Endodermal cell (in vitro differentiated cells): Measurements from ENCODE around the gene DNAJA4. TPM values are rescaled to one million over a fixed set of nuclear protein-coding genes. Genes with fewer than 3 reads are reported as not detected.

Source experiments
- DNase-seq: peaks from one replicate; pipeline ENCODE4 v3.0.0-alpha.2; 2017
- H3K27ac ChIP-seq: 2 replicates; pipeline ENCODE4 v1.5.1; 2013; ENCODE audit warnings: mild to moderate bottlenecking, low read depth, low read length, moderate library complexity
- H3K27me3 ChIP-seq: 2 replicates; pipeline ENCODE4 v1.6.1; 2013; ENCODE audit warnings: mild to moderate bottlenecking, low read length, moderate library complexity; ENCODE audit not compliant: insufficient read depth, control insufficient read depth, poor library complexity, severe bottlenecking
- H3K36me3 ChIP-seq: 2 replicates; pipeline ENCODE4 v1.7.0; 2013; ENCODE audit warnings: mild to moderate bottlenecking, low read length, moderate library complexity; ENCODE audit not compliant: control insufficient read depth, insufficient read depth
- H3K4me1 ChIP-seq: one replicate; pipeline ENCODE4 v1.7.0; 2013; ENCODE audit warnings: low read length; ENCODE audit not compliant: control insufficient read depth, insufficient read depth
- H3K4me3 ChIP-seq: 2 replicates; pipeline ENCODE4 v1.5.1; 2013; ENCODE audit warnings: mild to moderate bottlenecking, low read length, moderate library complexity
- H3K9ac ChIP-seq: 2 replicates; pipeline ENCODE4 v1.6.1; 2013; ENCODE audit warnings: mild to moderate bottlenecking, low read length, moderate library complexity; ENCODE audit not compliant: poor library complexity, severe bottlenecking; ENCODE audit errors: extremely low read depth
- H3K9me3 ChIP-seq: 2 replicates; pipeline ENCODE4 v1.6.1; 2013; ENCODE audit warnings: mild to moderate bottlenecking, low read length, moderate library complexity; ENCODE audit not compliant: control insufficient read depth
- H3K27ac Mint-ChIP-seq: 2 replicates; pipeline ENCODE4 v1.8.0; 2020; ENCODE audit warnings: mixed read lengths
- H3K27me3 Mint-ChIP-seq: 2 replicates; pipeline ENCODE4 v1.8.0; 2021; ENCODE audit warnings: mild to moderate bottlenecking, mixed read lengths; ENCODE audit not compliant: insufficient read depth
- H3K36me3 Mint-ChIP-seq: 2 replicates; pipeline ENCODE4 v1.8.0; 2020; ENCODE audit warnings: low read depth, mixed read lengths
- H3K4me1 Mint-ChIP-seq: 2 replicates; pipeline ENCODE4 v1.8.0; 2020; ENCODE audit warnings: mixed read lengths
- H3K4me3 Mint-ChIP-seq: 2 replicates; pipeline ENCODE4 v1.8.0; 2020; ENCODE audit warnings: mild to moderate bottlenecking, moderate library complexity, mixed read lengths
- H3K9me3 Mint-ChIP-seq: 2 replicates; pipeline ENCODE4 v1.8.0; 2020; ENCODE audit warnings: mild to moderate bottlenecking, mixed read lengths
- WGBS, 2 experiments: methylation state at CpG; one replicate each; pipeline versions ENCODE4 v1.1.5 to v1.1.7; 2013; ENCODE audit warnings: missing lambda C conversion rate in 2 of 2, mixed read lengths in 1 of 2; ENCODE audit not compliant: insufficient coverage in 1 of 2, insufficient read length in 1 of 2; 5-methylcytosine and 5-hydroxymethylcytosine counted together
- total RNA-seq, 2 donors: library from RNA; stranded (reverse); fragmentation: NEBNext Ultra II Directional in 1 of 2; extraction: Animal tissue kit (Norgen Biotek cat#: 25700) in 1 of 2; gene quantifications; 2 replicates in 1 of 2; 3 replicates in 1 of 2; pipeline ENCODE4 v1.2.1, GENCODE V29; 2021
- TF ChIP-seq, protein P1 (sequence below): fragments of 200-600 bp; sonication (generic); conservative IDR thresholded peaks from 2 replicates; pipeline ENCODE4 v1.5.0; 2021; ENCODE audit warnings: antibody characterized with exemption, mild to moderate bottlenecking

DNAJA4 gene
- total RNA-seq, 2 donors from 2014 or later, result 4.9 to 18.5 TPM

DNA sequence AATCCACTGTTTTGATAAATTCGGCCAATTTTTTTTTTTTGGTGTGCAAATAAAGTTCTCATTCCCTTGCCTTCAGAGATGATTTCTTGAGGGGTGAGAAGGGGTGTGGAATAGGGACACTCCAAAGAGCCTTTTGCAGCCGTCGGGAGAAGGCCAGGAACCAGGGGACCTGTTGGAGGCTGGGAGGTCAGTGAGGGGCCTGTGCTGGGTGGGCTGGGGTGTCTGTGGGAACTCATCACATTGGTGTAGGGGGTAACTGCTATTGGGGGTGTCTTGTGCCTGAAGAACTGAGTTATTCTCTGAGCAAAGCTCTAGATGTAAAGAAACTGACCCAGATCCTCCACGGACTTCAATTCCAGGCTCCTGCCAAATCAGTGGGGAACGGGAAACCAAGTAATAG is 48.6 kb downstream of the DNAJA4 start:
- Histone ChIP-seq H3K9ac (no peak overlapping the region), H3K4me3 (no peak overlapping the region), H3K27me3 (no peaks in the 10 kb centered on the region), H3K36me3 (no peaks in the 10 kb centered on the region), H3K9me3 (no peaks in the 10 kb centered on the region), H3K4me1 (no peaks in the 10 kb centered on the region), H3K27ac (peak overlapping the region; percentile 10)
- TF ChIP-seq, protein P1, sequence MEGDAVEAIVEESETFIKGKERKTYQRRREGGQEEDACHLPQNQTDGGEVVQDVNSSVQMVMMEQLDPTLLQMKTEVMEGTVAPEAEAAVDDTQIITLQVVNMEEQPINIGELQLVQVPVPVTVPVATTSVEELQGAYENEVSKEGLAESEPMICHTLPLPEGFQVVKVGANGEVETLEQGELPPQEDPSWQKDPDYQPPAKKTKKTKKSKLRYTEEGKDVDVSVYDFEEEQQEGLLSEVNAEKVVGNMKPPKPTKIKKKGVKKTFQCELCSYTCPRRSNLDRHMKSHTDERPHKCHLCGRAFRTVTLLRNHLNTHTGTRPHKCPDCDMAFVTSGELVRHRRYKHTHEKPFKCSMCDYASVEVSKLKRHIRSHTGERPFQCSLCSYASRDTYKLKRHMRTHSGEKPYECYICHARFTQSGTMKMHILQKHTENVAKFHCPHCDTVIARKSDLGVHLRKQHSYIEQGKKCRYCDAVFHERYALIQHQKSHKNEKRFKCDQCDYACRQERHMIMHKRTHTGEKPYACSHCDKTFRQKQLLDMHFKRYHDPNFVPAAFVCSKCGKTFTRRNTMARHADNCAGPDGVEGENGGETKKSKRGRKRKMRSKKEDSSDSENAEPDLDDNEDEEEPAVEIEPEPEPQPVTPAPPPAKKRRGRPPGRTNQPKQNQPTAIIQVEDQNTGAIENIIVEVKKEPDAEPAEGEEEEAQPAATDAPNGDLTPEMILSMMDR, result no peak
- H3K9me3 Mint-ChIP-seq, result no peaks in the 10 kb centered on the region
- peaks cover 23% of the 10 kb centered on the region for H3K4me1 Mint-ChIP-seq
- H3K27me3 Mint-ChIP-seq, result no peaks in the 10 kb centered on the region
- no peak overlapping the region for H3K4me3 Mint-ChIP-seq
- no peak for DNase-seq
- WGBS, 2 experiments, result 74 to 91% methylated on average over 5 of the region's 5 CpGs
- no peaks in the 10 kb centered on the region for H3K36me3 Mint-ChIP-seq
- H3K27ac Mint-ChIP-seq, result peak overlapping the region; percentile 30

- WGBS, 2 experiments, result 74 to 80% methylated on average over 5 to 8 of the region's 8 CpGs
- H3K27me3 Mint-ChIP-seq, result no peaks in the 10 kb centered on the region
- H3K36me3 Mint-ChIP-seq, result no peaks in the 10 kb centered on the region
- no peak overlapping the region for H3K27ac Mint-ChIP-seq
- no peak for DNase-seq
- H3K4me1 Mint-ChIP-seq, result peaks cover 23% of the 10 kb centered on the region
- no peaks in the 10 kb centered on the region for H3K9me3 Mint-ChIP-seq
- TF ChIP-seq, protein P1, result no peak
- Histone ChIP-seq H3K36me3 (no peaks in the 10 kb centered on the region), H3K9me3 (no peaks in the 10 kb centered on the region), H3K9ac (no peak overlapping the region), H3K4me3 (no peak overlapping the region), H3K4me1 (no peaks in the 10 kb centered on the region), H3K27ac (no peak overlapping the region), H3K27me3 (no peaks in the 10 kb centered on the region)
- H3K4me3 Mint-ChIP-seq, result no peak overlapping the region
These were observed 49.0 kb downstream of the DNAJA4 start for GRCh38 chr15:78313383-78313782.

- peak overlapping the region; percentile 10 for H3K27ac Mint-ChIP-seq
- WGBS, 2 experiments, result 86 to 87% methylated on average over 3 to 7 of the region's 7 CpGs
- Histone ChIP-seq H3K27ac (no peak overlapping the region), H3K4me1 (no peaks in the 10 kb centered on the region), H3K9me3 (no peaks in the 10 kb centered on the region), H3K27me3 (no peaks in the 10 kb centered on the region), H3K9ac (no peak overlapping the region), H3K36me3 (no peaks in the 10 kb centered on the region), H3K4me3 (no peak overlapping the region)
- no peak overlapping the region for H3K4me3 Mint-ChIP-seq
- peaks cover 24% of the 10 kb centered on the region for H3K4me1 Mint-ChIP-seq
- no peaks in the 10 kb centered on the region for H3K36me3 Mint-ChIP-seq
- DNase-seq, result peak; percentile 49
- no peaks in the 10 kb centered on the region for H3K9me3 Mint-ChIP-seq
- H3K27me3 Mint-ChIP-seq, result no peaks in the 10 kb centered on the region
- TF ChIP-seq, protein P1, result no peak
These were observed 49.8 kb downstream of the DNAJA4 start for GRCh38 chr15:78314181-78314581.
